HepG2 (cell line): Measurements from ENCODE around the gene SPATA25. TPM values are rescaled to one million over a fixed set of nuclear protein-coding genes. Genes with fewer than 3 reads are reported as not detected.
A peak's percentile ranks its signal among the peaks of the same experiment; 100 is the strongest.

Experiments used
- BCL6 ChIP-seq: IDR thresholded peaks from 2 replicates; pipeline ENCODE4 v1.6.1; 2016; ENCODE audit warnings: missing genetic modification reagents, missing compliant biosample characterization
- CREB1 ChIP-seq, 2 experiments: fragments of 450-650 bp in 1 of 2; IDR thresholded peaks; 2 replicates each; pipeline ENCODE4 v1.6.1; 2016 to 2017; ENCODE audit warnings: control low read depth in 1 of 2, mild to moderate bottlenecking in 1 of 2, missing compliant biosample characterization in 1 of 2, missing genetic modification characterization in 1 of 2
- PATZ1 ChIP-seq: sonication (generic); formaldehyde crosslinking; IDR thresholded peaks from 2 replicates; pipeline ENCODE4 v1.4.0; 2020; ENCODE audit warnings: missing genetic modification reagents
- RBM39 ChIP-seq: fragments of 200-400 bp; formaldehyde crosslinking; IDR thresholded peaks from one replicate; pipeline ENCODE4 v1.6.1; 2018; ENCODE audit warnings: antibody characterized with exemption, mild to moderate bottlenecking, low read depth, low read length; ENCODE audit not compliant: poor library complexity, severe bottlenecking
- SOX6 ChIP-seq, 2 experiments: fragments of 450-650 bp in 1 of 2; sonication (generic) in 1 of 2; formaldehyde crosslinking in 1 of 2; IDR thresholded peaks; 2 replicates each; pipeline versions ENCODE4 v1.4.0 to v1.6.1; 2017 to 2020; ENCODE audit warnings: antibody characterized with exemption in 1 of 2, mild to moderate bottlenecking in 1 of 2, missing genetic modification reagents in 1 of 2
- SPEN ChIP-seq: sonication (generic); formaldehyde crosslinking; IDR thresholded peaks from 2 replicates; pipeline ENCODE4 v1.5.1; 2020; ENCODE audit warnings: low read depth, mild to moderate bottlenecking, missing genetic modification reagents
- U2AF1 ChIP-seq: fragments of 200-400 bp; formaldehyde crosslinking; optimal IDR thresholded peaks from 2 replicates; pipeline ENCODE3; 2017; ENCODE audit warnings: mild to moderate bottlenecking, low read depth, low read length
- XBP1 ChIP-seq: sonication (generic); formaldehyde crosslinking; IDR thresholded peaks from 2 replicates; pipeline ENCODE4 v1.5.0; 2020; ENCODE audit warnings: missing genetic modification reagents
- ZIK1 ChIP-seq: sonication (generic); formaldehyde crosslinking; IDR thresholded peaks from 2 replicates; pipeline ENCODE4 v1.5.0; 2020; ENCODE audit warnings: mild to moderate bottlenecking, low read depth, missing genetic modification reagents, borderline replicate concordance
- ZNF207 ChIP-seq: fragments of 450-650 bp; IDR thresholded peaks from 2 replicates; pipeline ENCODE4 v1.6.1; 2016; ENCODE audit warnings: antibody characterized with exemption, borderline replicate concordance
- ZNF501 ChIP-seq: sonication (generic); formaldehyde crosslinking; IDR thresholded peaks from 2 replicates; pipeline ENCODE4 v1.5.1; 2020; ENCODE audit warnings: mild to moderate bottlenecking, moderate library complexity, missing genetic modification reagents
- ZNF740 ChIP-seq: sonication (generic); formaldehyde crosslinking; IDR thresholded peaks from 2 replicates; pipeline ENCODE4 v1.4.0; 2020; ENCODE audit warnings: missing genetic modification reagents
- ZNF746 ChIP-seq: sonication (generic); formaldehyde crosslinking; IDR thresholded peaks from 2 replicates; pipeline ENCODE4 v1.8.0; 2022; ENCODE audit warnings: mild to moderate bottlenecking, missing genetic modification reagents
- ZNF800 ChIP-seq: sonication (generic); formaldehyde crosslinking; IDR thresholded peaks from 2 replicates; pipeline ENCODE4 v1.4.0; 2020; ENCODE audit warnings: missing genetic modification reagents
- ZSCAN22 ChIP-seq: sonication (generic); formaldehyde crosslinking; IDR thresholded peaks from 2 replicates; pipeline ENCODE4 v1.4.0; 2020; ENCODE audit warnings: mild to moderate bottlenecking, missing genetic modification reagents
- polyA plus RNA-seq, 8 experiments: library from polyadenylated mRNA; depleted of rRNA in 3 of 8; stranded (reverse) in 7 of 8; unstranded in 1 of 8; fragments of >200 nt; fragmentation: Illumina TruSeq in 4 of 8; extraction: Trizol in 4 of 8; gene quantifications; 2 replicates each; pipeline versions ENCODE4 v1.2.1 to v1.2.3, GENCODE V29; 2011 to 2016; ENCODE audit warnings: low read depth in 4 of 8, missing spikeins in 1 of 8, mixed read lengths in 1 of 8; ENCODE audit not compliant: insufficient read depth in 1 of 8
- total RNA-seq, 5 experiments: library from RNA; depleted of rRNA; stranded (reverse); fragments of >200 nt; fragmentation: Illumina TruSeq; extraction: Trizol; gene quantifications; 2 replicates each; pipeline ENCODE4 v1.2.3, GENCODE V29; 2016; ENCODE audit warnings: low read depth in 1 of 5
- TF ChIP-seq, protein P1 (sequence below): sonication (generic); formaldehyde crosslinking; IDR thresholded peaks from 2 replicates; pipeline ENCODE4 v1.4.0; 2020; ENCODE audit warnings: missing genetic modification reagents, mild to moderate bottlenecking, borderline replicate concordance
- TF ChIP-seq, protein P2 (sequence below): sonication (generic); formaldehyde crosslinking; IDR thresholded peaks from 2 replicates; pipeline ENCODE4 v1.4.0; 2020; ENCODE audit warnings: missing genetic modification reagents

The SPATA25 gene
- total and polyA plus RNA-seq, 2 of the 13 experiments (the other 11 are each of a cell fraction or from before 2014, with no cell fraction given): 4.8 to 7.6 TPM

DNA sequence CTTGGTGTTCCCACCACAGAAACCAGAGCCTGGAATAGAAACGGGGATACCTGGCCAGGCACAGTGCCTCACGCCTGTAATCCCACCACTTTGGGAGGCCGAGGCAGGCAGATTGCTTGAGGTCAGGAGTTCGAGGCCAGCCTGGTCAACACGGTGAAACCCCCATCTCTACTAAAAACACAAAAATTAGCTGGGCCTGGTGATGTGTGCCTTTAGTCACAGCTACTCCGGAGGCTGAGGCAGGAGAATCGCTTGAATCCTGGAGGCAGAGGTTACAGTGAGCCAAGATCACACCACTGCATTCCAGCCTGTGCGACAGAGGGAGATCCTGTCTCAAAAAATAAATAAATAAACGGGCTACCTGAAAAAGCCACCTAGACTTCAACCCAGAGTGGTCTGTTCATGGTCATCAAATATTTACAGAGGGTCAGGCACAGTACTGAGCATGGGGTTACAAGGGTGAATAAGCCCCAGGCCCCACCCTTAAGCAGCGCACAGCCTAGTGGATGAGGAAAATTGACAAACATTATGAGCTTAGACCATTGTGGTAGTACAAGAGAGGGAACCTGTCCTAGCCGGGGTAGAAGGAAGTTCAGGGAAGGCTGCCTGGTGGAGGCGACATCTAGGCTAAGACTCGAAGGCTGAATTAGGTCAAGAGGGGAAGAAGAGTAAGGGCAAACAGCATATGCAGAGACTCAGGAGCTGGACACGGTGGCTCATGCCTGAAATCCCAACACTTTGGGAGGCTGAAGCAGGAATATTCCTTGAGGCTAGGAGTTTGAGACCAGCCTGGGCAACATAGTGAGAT lies 39.9 kb upstream of the SPATA25 start (continued):
- TF ChIP-seq PATZ1 (CRISPR knock-in tag) (peak; percentile 99), XBP1 (CRISPR knock-in tag) (0 out of 2 replicates have a peak, but pooled peaks have one; percentile 7), ZNF501 (CRISPR knock-in tag) (peak; percentile 99), SOX6 (IDR thresholded peaks at IDR 0.05) (no peak), SOX6 (CRISPR knock-in tag; IDR thresholded peaks at IDR 0.05) (peak; percentile 96), BCL6 (CRISPR knock-in tag) (peak; percentile 93), ZSCAN22 (CRISPR knock-in tag) (no peak), ZNF800 (peak; percentile 87; the same call in 1 of the 2 replicates), ZNF746 (CRISPR knock-in tag) (peak; percentile 82), ZNF207 (no peak), ZNF740 (no peak), CREB1 (IDR thresholded peaks at IDR 0.05) (0 out of 2 replicates have a peak, but pooled peaks have one; percentile 32), CREB1 (CRISPR knock-in tag; IDR thresholded peaks at IDR 0.05) (peak; percentile 83), RBM39 (no peak), SPEN (peak; percentile 87; the same call in 1 of the 2 replicates), ZIK1 (CRISPR knock-in tag) (no peak), U2AF1 (no peak)
- TF ChIP-seq, protein P1, sequence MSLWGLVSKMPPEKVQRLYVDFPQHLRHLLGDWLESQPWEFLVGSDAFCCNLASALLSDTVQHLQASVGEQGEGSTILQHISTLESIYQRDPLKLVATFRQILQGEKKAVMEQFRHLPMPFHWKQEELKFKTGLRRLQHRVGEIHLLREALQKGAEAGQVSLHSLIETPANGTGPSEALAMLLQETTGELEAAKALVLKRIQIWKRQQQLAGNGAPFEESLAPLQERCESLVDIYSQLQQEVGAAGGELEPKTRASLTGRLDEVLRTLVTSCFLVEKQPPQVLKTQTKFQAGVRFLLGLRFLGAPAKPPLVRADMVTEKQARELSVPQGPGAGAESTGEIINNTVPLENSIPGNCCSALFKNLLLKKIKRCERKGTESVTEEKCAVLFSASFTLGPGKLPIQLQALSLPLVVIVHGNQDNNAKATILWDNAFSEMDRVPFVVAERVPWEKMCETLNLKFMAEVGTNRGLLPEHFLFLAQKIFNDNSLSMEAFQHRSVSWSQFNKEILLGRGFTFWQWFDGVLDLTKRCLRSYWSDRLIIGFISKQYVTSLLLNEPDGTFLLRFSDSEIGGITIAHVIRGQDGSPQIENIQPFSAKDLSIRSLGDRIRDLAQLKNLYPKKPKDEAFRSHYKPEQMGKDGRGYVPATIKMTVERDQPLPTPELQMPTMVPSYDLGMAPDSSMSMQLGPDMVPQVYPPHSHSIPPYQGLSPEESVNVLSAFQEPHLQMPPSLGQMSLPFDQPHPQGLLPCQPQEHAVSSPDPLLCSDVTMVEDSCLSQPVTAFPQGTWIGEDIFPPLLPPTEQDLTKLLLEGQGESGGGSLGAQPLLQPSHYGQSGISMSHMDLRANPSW: peak; percentile 90
- TF ChIP-seq, protein P2, sequence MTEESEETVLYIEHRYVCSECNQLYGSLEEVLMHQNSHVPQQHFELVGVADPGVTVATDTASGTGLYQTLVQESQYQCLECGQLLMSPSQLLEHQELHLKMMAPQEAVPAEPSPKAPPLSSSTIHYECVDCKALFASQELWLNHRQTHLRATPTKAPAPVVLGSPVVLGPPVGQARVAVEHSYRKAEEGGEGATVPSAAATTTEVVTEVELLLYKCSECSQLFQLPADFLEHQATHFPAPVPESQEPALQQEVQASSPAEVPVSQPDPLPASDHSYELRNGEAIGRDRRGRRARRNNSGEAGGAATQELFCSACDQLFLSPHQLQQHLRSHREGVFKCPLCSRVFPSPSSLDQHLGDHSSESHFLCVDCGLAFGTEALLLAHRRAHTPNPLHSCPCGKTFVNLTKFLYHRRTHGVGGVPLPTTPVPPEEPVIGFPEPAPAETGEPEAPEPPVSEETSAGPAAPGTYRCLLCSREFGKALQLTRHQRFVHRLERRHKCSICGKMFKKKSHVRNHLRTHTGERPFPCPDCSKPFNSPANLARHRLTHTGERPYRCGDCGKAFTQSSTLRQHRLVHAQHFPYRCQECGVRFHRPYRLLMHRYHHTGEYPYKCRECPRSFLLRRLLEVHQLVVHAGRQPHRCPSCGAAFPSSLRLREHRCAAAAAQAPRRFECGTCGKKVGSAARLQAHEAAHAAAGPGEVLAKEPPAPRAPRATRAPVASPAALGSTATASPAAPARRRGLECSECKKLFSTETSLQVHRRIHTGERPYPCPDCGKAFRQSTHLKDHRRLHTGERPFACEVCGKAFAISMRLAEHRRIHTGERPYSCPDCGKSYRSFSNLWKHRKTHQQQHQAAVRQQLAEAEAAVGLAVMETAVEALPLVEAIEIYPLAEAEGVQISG: peak; percentile 77
